HG02981 (cell line): ENCODE measurements around the gene TAF13.
A peak's percentile ranks its signal among the peaks of the same experiment; 100 is the strongest.
"Not testable (repeated sequence)": the region's sequence is repeated elsewhere in the genome, so short reads cannot be mapped to it uniquely, and the experiment has no call there.

Experiments
- ATAC-seq: cut with Tn5 transposase; IDR thresholded peaks from one replicate; pipeline ENCODE4 v1.9.1; 2021; ENCODE audit warnings: mild to moderate bottlenecking, moderate library complexity; ENCODE audit not compliant: unreplicated experiment

TAF13 gene

DNA sequence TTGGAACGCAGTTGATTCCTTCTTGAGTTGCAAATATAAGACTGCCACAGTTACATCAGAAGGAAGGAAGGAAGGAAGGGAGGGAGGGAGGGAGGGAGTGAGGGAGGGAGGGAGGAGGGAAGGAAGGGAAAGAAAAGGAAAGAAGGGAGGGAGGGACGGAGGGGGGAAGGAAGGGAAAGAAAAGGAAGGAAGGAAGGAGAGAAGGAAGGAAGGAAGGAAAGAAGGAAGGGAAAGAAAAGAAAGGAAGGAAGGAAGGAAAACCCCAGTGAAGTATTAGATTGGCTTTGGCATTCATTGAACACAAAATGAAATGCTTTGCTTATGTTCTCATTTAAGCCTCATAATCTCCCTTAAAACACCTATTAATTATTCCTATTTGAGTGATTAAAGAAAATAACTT, 27.5 kb downstream of the TAF13 start:
- no peak for ATAC-seq

DNA sequence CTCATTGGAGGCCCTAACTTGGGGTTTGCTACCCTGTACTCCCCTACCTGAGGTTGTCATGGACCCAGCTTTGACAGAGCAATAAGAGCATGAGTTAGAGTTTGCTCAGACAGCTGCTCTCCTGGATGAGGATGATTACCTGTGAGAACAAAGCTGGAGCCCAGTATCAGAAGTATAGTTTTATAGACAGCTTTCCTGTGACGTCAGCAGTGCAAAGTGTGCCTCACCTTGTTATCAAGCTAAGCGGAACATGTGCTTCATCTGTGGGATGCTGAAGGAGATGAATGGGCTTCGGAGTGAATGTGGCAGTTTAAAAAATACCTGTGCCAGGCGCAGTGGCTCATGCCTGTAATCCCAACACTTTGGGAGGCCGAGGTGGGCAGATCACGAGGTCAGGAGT, 28.5 kb downstream of the TAF13 start:
- no peak for ATAC-seq

DNA sequence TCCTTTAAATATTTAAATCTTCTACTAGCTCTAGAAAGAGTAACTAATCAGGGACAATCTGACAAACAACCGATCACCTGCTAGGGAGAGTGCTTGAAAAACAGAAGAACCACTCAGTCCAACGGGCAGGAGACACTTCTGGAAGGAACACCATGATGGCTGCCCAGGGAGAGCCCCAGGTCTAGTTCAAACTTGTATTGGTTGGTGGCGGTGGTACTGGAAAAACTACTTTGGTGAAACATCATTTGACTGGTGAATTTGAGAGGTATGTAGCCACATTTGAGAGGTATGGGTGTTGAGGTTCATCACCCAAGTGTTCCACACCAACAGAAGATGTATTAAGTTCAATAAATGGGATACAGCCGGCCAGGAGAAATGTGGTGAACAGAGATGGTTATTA, 29.1 kb downstream of the TAF13 start:
- no peak for ATAC-seq

DNA sequence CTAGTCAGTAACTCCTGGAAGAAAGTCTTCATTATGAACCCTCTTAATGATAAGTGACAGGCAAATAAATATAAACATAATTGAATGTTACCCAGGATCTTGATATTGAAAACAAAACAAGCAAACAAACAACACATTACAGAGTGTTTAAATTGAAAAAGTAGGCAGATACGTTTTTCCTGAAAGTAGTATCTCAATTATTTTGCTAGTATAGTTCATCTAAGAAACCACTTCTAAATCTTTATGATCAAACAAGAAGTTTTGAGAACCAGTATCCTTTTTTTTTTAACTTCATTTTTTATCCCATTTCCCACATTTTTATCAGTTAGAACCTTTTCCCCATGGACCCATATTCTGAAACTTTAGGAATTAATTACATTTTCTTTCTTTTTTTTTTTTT, 30.2 kb downstream of the TAF13 start:
- ATAC-seq: no peak

DNA sequence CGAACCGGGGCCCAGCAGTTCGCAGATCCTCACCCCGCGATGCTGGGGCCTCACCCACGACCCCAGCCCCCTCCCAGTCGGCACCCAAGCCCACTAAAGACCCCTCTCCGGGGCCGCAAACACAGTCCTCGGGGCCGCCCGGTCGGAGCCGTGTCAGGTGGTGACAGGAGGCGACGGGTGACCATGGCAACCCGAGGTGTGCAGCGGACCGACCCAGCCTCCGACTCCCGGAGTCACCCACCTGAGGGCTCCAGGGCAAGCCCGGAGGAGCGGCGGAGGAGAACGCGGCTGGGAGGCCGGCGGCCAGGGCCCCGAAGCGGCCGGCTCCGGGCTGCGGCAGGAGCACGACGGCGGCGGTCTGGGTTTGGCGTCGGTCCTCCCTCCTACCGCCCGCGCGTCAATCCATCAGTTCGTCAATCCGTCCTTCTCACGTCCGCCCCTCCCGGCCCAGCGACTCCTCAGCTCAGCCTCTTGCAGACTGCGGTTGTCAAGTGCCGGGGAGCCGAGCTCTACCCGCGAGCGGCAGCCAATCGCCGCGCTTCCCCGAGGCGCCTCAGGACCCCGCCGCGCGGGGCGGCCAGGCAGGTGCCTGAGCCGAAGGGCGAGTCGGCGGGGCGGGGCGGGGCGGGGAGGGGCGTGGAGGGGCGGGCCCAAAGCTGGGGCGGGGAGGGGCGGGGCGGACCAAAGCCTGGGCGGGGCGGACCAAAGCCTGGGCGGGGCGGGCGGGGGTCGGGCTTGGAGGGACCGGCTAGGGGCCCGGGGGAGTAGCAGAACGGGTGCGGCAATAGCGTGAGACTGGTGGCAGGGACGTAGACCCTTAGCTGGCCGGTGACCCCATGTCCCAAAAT, 34.0 kb downstream of the TAF13 start, which contains the start of gene WDR47:
Gene WDR47, minus strand, starts transcription at position 482 of the 848 bp plus-strand sequence. CDS start 18,590 bp downstream, outside the sequence.
- ATAC-seq: peak; percentile 91

DNA sequence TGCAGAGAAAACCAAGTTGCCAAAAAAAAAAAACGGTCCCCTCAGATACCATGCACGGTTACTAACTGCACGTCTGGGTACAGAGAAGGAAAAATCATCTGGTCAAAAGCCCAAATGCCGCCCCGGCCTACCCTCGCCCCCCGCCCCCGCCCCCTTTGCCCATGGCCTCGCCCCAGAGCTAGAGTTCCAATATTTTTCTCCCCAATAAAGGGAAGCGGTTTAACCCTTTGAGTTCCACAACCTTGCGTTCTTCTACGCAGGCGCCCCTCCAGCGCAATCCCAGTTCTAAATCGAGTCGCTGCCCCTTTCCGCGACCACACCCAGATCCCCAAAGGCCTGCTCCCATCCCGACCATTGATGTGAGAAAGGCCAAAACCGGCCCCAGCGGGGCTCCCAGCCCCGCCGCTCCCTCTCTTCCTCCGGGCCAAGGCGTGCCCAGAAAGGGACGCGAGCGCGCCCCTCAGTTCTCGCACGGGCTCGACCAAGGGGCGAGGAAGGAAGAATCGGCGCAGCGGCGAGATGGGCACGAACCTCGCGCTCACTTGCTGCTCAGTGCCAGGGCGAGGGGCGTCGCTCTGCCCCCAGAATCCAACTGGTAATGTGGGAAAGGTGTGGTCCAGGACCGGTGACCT, 34.7 kb downstream of the TAF13 start:
- ATAC-seq: peak; percentile 21

DNA sequence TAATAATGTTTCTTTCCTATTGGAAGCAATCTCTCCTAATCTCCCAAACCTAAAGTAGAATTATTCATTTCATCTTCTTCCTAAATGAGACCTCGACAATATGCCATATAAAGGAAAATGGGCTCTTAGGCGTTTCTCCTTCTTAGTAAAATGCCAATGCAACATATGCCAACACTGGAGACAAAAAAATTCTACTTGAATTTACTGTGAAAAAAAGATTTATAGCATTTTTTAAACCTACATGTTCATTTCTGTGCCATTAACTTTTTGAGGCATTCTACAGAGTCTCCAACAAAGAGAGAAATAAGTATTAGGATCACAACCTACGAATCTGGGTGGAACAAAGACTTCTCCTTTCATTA, 35.2 kb downstream of the TAF13 start:
- no peak for ATAC-seq

DNA sequence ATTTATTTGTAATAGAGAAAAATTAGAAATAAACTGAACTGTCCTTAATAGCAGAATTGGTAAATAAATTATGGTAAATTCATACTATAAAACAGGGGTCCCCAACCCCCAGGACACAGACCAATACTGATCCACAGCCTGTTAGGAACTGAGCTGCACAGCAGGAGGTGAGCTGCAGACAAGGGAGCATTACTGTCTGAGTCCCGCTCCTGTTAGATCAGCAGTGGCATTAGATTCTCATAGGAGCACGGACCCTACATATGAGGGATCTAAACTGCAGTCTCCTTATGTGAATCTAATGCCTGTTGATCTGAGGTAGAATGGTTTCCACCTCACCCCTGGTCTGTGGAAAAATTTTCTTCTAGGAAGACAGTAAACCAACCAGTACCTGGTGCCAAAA, 41.4 kb downstream of the TAF13 start:
- no peak for ATAC-seq

DNA sequence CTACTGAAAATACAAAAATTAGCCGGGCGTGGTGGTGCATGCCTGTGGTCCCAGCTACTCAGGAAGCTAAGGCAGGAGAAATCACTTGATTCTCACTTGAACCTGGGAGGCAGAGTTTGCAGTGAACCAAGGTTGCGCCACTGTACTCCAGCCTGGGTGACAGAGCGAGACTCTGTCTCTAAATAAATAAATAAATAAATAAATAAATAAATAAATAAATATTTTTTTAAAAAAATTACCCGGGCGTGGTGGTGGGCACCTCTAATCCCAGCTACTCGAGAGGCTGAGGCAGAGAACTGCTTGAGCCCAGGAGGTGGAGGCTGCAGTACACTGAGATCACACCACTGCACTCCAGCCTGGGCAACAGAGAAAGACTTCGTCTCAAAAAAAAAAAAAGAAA, 46.3 kb downstream of the TAF13 start:
- not testable (repeated sequence) for ATAC-seq

DNA sequence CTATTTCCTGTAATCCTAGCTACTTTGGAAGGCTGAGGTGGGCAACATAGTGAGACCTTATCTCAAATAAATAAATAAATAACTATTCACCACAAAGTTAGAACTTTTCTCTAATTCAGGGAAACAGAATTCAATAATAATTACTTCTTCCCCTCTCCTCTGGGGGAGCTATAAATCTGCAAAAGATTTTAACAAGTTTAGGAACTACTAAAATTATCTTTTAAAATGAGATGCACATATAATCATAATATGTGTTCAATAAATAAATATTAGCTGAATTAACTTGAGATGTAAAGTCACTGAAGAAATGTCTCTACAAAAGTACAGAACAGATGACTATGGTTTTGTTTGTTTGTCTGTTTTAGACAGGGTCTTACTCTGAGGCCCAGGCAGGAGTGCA, 48.0 kb downstream of the TAF13 start:
- no peak for ATAC-seq

DNA sequence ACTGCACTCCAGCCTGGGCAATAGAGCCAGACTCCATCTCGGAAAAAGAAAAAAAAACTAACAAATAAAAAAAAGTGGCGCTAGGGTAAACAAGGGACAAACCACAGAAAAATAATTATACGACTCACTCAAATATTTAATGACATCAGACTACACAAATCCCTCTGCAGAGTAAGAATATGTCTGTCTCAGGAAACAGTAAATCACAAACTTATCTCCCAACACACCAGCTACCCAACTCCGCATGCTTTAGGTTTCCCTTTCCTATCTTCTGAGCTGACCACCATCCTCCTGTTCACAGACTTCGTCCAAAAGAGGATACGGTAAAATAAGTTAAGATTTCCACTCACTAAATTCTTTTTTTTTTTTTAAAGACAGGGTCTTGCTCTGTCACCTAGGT, 50.1 kb downstream of the TAF13 start:
- no peak for ATAC-seq

DNA sequence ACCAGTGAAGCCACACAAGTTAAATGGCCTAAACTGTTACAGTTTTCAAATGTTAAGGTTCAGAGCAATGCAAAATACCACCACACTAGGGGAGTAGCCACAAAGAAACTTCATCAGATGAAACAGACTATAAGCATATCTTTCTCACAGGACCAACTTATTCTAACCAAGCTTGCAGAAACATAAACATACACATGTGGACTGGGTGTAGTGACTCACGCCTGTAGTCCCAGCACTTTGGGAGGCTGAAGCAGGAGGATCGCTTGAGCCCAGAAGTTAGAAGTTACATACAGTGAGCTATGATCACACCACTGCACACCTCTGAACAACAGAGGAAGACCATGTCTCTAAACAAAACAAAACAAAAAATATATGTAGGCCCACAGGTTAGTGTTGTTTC, 51.2 kb downstream of the TAF13 start:
- no peak for ATAC-seq

DNA sequence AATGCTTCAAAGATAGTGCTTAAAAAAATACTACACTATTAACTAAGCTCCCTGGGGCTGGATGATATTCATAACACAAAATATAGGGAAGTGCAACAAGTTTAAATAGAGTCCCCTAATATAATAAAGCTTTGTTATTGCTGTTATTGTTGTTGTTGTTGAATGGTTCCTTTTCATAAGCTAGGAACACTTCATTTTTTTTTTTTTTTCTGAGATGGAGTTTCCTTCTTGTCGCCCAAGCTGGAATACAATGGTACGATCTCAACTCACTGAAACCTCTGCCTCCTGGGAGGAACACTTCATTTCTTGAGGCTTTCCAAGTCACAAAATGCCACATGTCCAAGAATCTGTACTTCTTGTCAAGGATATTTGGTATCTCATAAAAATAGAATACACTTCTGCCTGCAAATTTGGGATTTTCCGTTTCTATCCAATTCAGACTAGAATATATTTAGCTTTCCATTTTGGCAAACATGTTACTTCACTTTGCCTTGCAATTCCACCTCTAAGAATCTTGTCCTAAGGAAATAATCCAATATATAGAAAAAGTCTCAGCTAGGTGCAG, 55.0 kb downstream of the TAF13 start:
- ATAC-seq: no peak

DNA sequence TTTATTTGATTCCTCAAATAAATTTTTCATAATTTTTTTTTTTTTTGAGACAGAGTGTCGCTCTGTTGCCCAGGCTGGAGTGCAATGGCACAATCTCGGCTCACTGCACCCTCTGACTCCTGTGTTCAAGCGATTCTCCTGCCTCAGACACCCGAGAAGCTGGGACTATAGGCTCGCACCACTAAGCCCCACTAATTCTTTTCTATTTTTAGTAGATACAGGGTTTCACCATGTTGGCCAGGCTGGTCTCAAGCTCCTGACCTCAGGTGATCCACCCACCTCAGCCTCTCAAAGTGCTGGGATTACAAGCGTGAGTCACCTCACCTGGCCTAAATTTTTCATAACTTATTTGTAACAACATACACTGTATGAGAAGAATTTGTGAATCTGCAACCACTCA, 58.1 kb downstream of the TAF13 start:
- not testable (repeated sequence) for ATAC-seq

DNA sequence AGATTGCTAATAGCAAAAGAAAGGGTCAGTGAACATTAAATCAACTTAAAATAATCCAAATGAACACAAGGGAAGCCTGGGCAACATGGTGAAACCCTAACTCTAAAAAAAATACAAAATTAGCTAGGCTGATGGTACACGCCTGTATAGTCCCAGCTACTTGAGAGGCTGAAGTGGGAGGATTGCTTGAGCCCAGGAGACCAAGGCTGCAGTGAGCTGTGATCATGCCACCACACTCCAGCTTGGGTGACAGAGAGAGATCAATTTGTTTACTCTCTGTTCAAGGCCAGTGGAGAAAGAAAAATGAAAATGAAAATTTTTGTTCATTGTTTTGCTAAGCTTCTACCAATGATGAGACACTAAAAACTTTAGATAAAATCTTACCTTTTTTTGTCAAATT, 58.7 kb downstream of the TAF13 start:
- ATAC-seq: no peak
